ENCODE measurements around the gene MC2R. TPM values are rescaled to one million over a fixed set of nuclear protein-coding genes. Genes with fewer than 3 reads are reported as not detected.

Gene MC2R
- total and polyA plus RNA-seq, 2 of the 8 experiments (the other 6 are each of a cell fraction or from before 2014, with no cell fraction given) = not detected

GRCh38 chr18:13879492-13879891 lies 35.8 kb downstream of the MC2R start:
- H4K20me1 ChIP-seq (replicated peaks in 1 of 2; ENCODE audit: control insufficient read depth in 1 of 2, insufficient read depth in 2 of 2, low read length in 2 of 2) = no peaks in the 10 kb centered on the region
- no peak overlapping the region for H4K8ac ChIP-seq (ENCODE audit: extremely low read depth, insufficient read depth, low read length)
- H3K36me3 ChIP-seq (ENCODE audit: control insufficient read depth in 2 of 4, insufficient read depth in 4 of 4, low read length in 3 of 4) = no peaks in the 10 kb centered on the region
- 88% methylated on average over 7 of the region's 7 CpGs; no CpG with 5 or more reads in 1 of the 2 experiments for WGBS, 2 experiments (ENCODE audit: extremely low coverage in 1 of 2, insufficient coverage in 1 of 2, insufficient read length in 1 of 2, insufficient replicate concordance in 2 of 2, low coverage in 1 of 2, low lambda C conversion rate in 2 of 2, missing lambda C conversion rate in 1 of 2)
- no peak overlapping the region for H2AK5ac ChIP-seq (ENCODE audit: low read depth, low read length)
- H3K4ac ChIP-seq (replicated peaks; ENCODE audit: insufficient read length, low read depth, low read length) = no peak overlapping the region
- no peak overlapping the region for H3K4me2 ChIP-seq (ENCODE audit: insufficient read depth in 1 of 2, low read depth in 2 of 2, low read length in 2 of 2)
- H2BK12ac ChIP-seq (ENCODE audit: low read depth, low read length) = no peak overlapping the region
- no peak overlapping the region for H2BK120ac ChIP-seq (replicated peaks; ENCODE audit: low read depth, low read length)
- no peak overlapping the region for H3K56ac ChIP-seq (replicated peaks; ENCODE audit: insufficient read length, low read depth, low read length)
- no peak overlapping the region for H3K27ac ChIP-seq (ENCODE audit: low read depth, low read length)
- no peak overlapping the region for H2BK20ac ChIP-seq (ENCODE audit: low read length)
- no peak for DNase-seq (ENCODE audit: low read depth in 1 of 2, low spot score in 2 of 2)
- no peak overlapping the region for H3K4me3 ChIP-seq (ENCODE audit: extremely low read depth in 1 of 4, insufficient read depth in 2 of 4, low read depth in 3 of 4, low read length in 4 of 4)
- H3K4me1 ChIP-seq (replicated peaks in 1 of 4; ENCODE audit: control insufficient read depth in 3 of 4, insufficient read depth in 4 of 4, low read length in 3 of 4) = no peaks in the 10 kb centered on the region
- no peaks in the 10 kb centered on the region for H3K79me2 ChIP-seq (ENCODE audit: control insufficient read depth in 1 of 2, insufficient read depth in 2 of 2, low read length in 2 of 2)
- H3K27me3 ChIP-seq (replicated peaks in 1 of 4; ENCODE audit: control insufficient read depth in 3 of 4, extremely low read depth in 1 of 4, insufficient read depth in 3 of 4, low read length in 3 of 4) = peaks cover 0 to 3% (median 0%) of the 10 kb centered on the region in 4 experiments; a peak in 1 of 7 replicates
- FAIRE-seq = no peak
- no peak overlapping the region for H4K5ac ChIP-seq (ENCODE audit: insufficient read length, low read depth, low read length)
- ChIA-PET POLR2A (ENCODE audit: partially characterized antibody) (no interaction called here), CTCF (ENCODE audit: partially characterized antibody) (interaction anchor here (1.2 to 1.7 kb wide), 2 partner anchors 55 to 210 kb away, joined by 3 to 4 read pairs; partner anchors contain the start of gene MC5R)
- H2BK5ac ChIP-seq (ENCODE audit: low read depth, low read length) = no peak overlapping the region
- H2BK15ac ChIP-seq (ENCODE audit: low read length) = no peak overlapping the region
- H3K23me2 ChIP-seq (ENCODE audit: low read depth, low read length) = no peaks in the 10 kb centered on the region; the same call in 1 of the 2 replicates
- no peak overlapping the region for H3K23ac ChIP-seq (ENCODE audit: insufficient read length)
- H3K9ac ChIP-seq (replicated peaks in 1 of 4; ENCODE audit: extremely low read depth in 1 of 4, low read depth in 3 of 4, low read length in 3 of 4) = no peak overlapping the region
- no peak overlapping the region for H4K91ac ChIP-seq (replicated peaks; ENCODE audit: insufficient read length, low read length)
- no peak overlapping the region for H3K14ac ChIP-seq (ENCODE audit: insufficient read length)
- no peaks in the 10 kb centered on the region for H3K79me1 ChIP-seq (ENCODE audit: low read depth, low read length)
- no peaks in the 10 kb centered on the region for H3K9me3 ChIP-seq (ENCODE audit: insufficient read depth in 2 of 2, low read depth in 1 of 2, low read length in 1 of 2)
- H3K18ac ChIP-seq (ENCODE audit: extremely low read depth, low read length) = no peak overlapping the region
- no peak overlapping the region for H2AFZ ChIP-seq (ENCODE audit: low read length)
- TF ChIP-seq ATF3 (IDR thresholded peaks at IDR 0.05; ENCODE audit: insufficient read depth, low read depth, low read length) (no peak), MAFK (IDR thresholded peaks at IDR 0.05; ENCODE audit: low read depth, low read length) (no peak), TEAD4 (IDR thresholded peaks at IDR 0.05; ENCODE audit: low read depth, low read length) (no peak), EP300 (IDR thresholded peaks at IDR 0.05; ENCODE audit: borderline replicate concordance in 1 of 2, low read depth in 2 of 2, low read length in 2 of 2) (no peak), RBBP5 (IDR thresholded peaks at IDR 0.05; ENCODE audit: borderline replicate concordance, low read depth, low read length) (no peak), POLR2AphosphoS5 (IDR thresholded peaks at IDR 0.05; ENCODE audit: low read depth, low read length) (no peak), RAD21 (IDR thresholded peaks at IDR 0.05 in 1 of 2, conservative IDR thresholded peaks at IDR 0.05 in 1 of 2; ENCODE audit: low read depth in 2 of 2, low read length in 2 of 2) (no peak), TAF1 (IDR thresholded peaks at IDR 0.05; ENCODE audit: low read depth, low read length) (no peak), ASH2L (IDR thresholded peaks at IDR 0.05; ENCODE audit: low read length) (no peak), MAX (IDR thresholded peaks at IDR 0.05) (no peak), SIRT6 (IDR thresholded peaks at IDR 0.05; ENCODE audit: low read length) (no peak), CEBPB (IDR thresholded peaks at IDR 0.05; ENCODE audit: low read depth, low read length) (no peak)
- TF ChIP-seq, protein P1, sequence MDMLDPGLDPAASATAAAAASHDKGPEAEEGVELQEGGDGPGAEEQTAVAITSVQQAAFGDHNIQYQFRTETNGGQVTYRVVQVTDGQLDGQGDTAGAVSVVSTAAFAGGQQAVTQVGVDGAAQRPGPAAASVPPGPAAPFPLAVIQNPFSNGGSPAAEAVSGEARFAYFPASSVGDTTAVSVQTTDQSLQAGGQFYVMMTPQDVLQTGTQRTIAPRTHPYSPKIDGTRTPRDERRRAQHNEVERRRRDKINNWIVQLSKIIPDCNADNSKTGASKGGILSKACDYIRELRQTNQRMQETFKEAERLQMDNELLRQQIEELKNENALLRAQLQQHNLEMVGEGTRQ (IDR thresholded peaks at IDR 0.05; ENCODE audit: low read length) = no peak
